ENCODE data around the gene MDM1. TPM values are rescaled to one million over a fixed set of nuclear protein-coding genes. Genes with fewer than 3 reads are reported as not detected.

The MDM1 gene
- total and polyA plus RNA-seq, 2 experiments from 2014 or later = 13.6 to 18.9 TPM

GRCh38 chr12:68303850-68304249 lies 28.3 kb downstream of the MDM1 start:
- H4K20me1 ChIP-seq (replicated peaks; ENCODE audit: insufficient read depth) = no peaks in the 10 kb centered on the region
- Mint-ChIP-seq H3K36me3 (ENCODE audit: low read depth) (peaks cover 5% of the 10 kb centered on the region), H3K9me3 (no peaks in the 10 kb centered on the region), H3K27ac (no peak overlapping the region), H3K27me3 (ENCODE audit: insufficient read depth, low read depth, poor library complexity) (no peaks in the 10 kb centered on the region), H3K4me1 (no peaks in the 10 kb centered on the region), H3K4me3 (no peak overlapping the region)
- no peaks in the 10 kb centered on the region for H3K9me2 ChIP-seq (ENCODE audit: insufficient read depth)
- no peak overlapping the region for H3K4me2 ChIP-seq
- no peak overlapping the region for H3K27ac ChIP-seq (ENCODE audit: low read depth)
- no peaks in the 10 kb centered on the region for H3K79me2 ChIP-seq (replicated peaks; ENCODE audit: insufficient read depth)
- ATAC-seq = no peak
- TF ChIP-seq EZH2phosphoT487 (IDR thresholded peaks at IDR 0.05; ENCODE audit: unreplicated experiment) = no peak
- TF ChIP-seq STAT1 (IDR thresholded peaks at IDR 0.05; ENCODE audit: unreplicated experiment) = no peak
- TF ChIP-seq REST (IDR thresholded peaks at IDR 0.05; ENCODE audit: unreplicated experiment) = no peak
- H3F3A ChIP-seq (replicated peaks; ENCODE audit: low read depth) = no peaks in the 10 kb centered on the region
- no peaks in the 10 kb centered on the region for H3K4me1 ChIP-seq (ENCODE audit: insufficient read depth)
- DNase-seq (ENCODE audit: low spot score) = no peak
- no peak overlapping the region for H2AFZ ChIP-seq
- no peak overlapping the region for H3K4me3 ChIP-seq
- no peaks in the 10 kb centered on the region for H3K27me3 ChIP-seq (ENCODE audit: insufficient read depth)
- no peaks in the 10 kb centered on the region for H3K36me3 ChIP-seq (ENCODE audit: insufficient read depth)

GRCh38 chr12:68297929-68298328 lies 34.2 kb downstream of the MDM1 start:
- H3K4me3 Mint-ChIP-seq = no peak overlapping the region
- no peak for ATAC-seq
- no peaks in the 10 kb centered on the region for H3K9me3 Mint-ChIP-seq
- TF ChIP-seq CREB1 (CRISPR knock-in tag; IDR thresholded peaks at IDR 0.05; ENCODE audit: low read depth) (no peak), POLR2AphosphoS5 (IDR thresholded peaks at IDR 0.05; ENCODE audit: low read depth) (no peak), REST (IDR thresholded peaks at IDR 0.05; ENCODE audit: unreplicated experiment) (no peak), ZNF331 (CRISPR knock-in tag; IDR thresholded peaks at IDR 0.05; ENCODE audit: low read depth) (no peak), EZH2 (IDR thresholded peaks at IDR 0.05; ENCODE audit: low read depth, unreplicated experiment) (no peak), NANOG (IDR thresholded peaks at IDR 0.05; ENCODE audit: borderline replicate concordance) (no peak), EZH2phosphoT487 (IDR thresholded peaks at IDR 0.05; ENCODE audit: unreplicated experiment) (no peak), ETS1 (IDR thresholded peaks at IDR 0.05) (no peak), JUNB (IDR thresholded peaks at IDR 0.05; ENCODE audit: unreplicated experiment) (no peak), CTCF (conservative IDR thresholded peaks at IDR 0.05; ENCODE audit: low read depth in 2 of 2) (no peak)

More at GRCh38 chr12:68297929-68298328, 34.2 kb downstream of the MDM1 start:
- Histone ChIP-seq H3F3A (replicated peaks; ENCODE audit: low read depth) (no peaks in the 10 kb centered on the region), H3K4me2 (no peak overlapping the region), H3K9me2 (ENCODE audit: insufficient read depth) (no peaks in the 10 kb centered on the region), H3K27ac (ENCODE audit: low read depth) (no peak overlapping the region), H3K27me3 (ENCODE audit: insufficient read depth) (no peaks in the 10 kb centered on the region), H3K79me2 (replicated peaks; ENCODE audit: insufficient read depth) (no peaks in the 10 kb centered on the region), H2AFZ (no peak overlapping the region), H3K36me3 (ENCODE audit: insufficient read depth) (no peaks in the 10 kb centered on the region), H3K4me1 (ENCODE audit: insufficient read depth) (no peaks in the 10 kb centered on the region), H3K4me3 (no peak overlapping the region), H4K20me1 (replicated peaks; ENCODE audit: insufficient read depth) (no peaks in the 10 kb centered on the region)
- H3K27ac Mint-ChIP-seq = no peak overlapping the region
- no peak for DNase-seq (ENCODE audit: low spot score)
- no peaks in the 10 kb centered on the region for H3K27me3 Mint-ChIP-seq (ENCODE audit: insufficient read depth, low read depth, poor library complexity)
- no peaks in the 10 kb centered on the region for H3K36me3 Mint-ChIP-seq (ENCODE audit: low read depth)
- no peaks in the 10 kb centered on the region for H3K4me1 Mint-ChIP-seq

Measured in GM23338 (cell line).